A549 (cell line): Measurements from ENCODE around the gene ALOX15B. TPM values are rescaled to one million over a fixed set of nuclear protein-coding genes. Genes with fewer than 3 reads are reported as not detected.
A peak's percentile ranks its signal among the peaks of the same experiment; 100 is the strongest.

Source experiments
- ATAC-seq, 2 experiments: fragments of 200-7000 bp in 1 of 2; fragments of >200 bp in 1 of 2; cut with Nextera tagmentation in 1 of 2; cut with Tn5 transposase in 1 of 2; 3 replicates each; pipeline versions ENCODE4 v1.8.0 to v1.9.1; 2018 to 2020; ENCODE audit warnings: mild to moderate bottlenecking in 1 of 2, moderate library complexity in 1 of 2
- CTCF ChIA-PET: fragments of 300-600 bp; sonication (Branson Sonifier 250); formaldehyde crosslinking; extraction: SDS; loops from one replicate; lab custom pipeline; 2021; ENCODE audit warnings: antibody characterized with exemption, inconsistent platforms; lab: Yijun Ruan, JAX
- POLR2A ChIA-PET: fragments of 350-600 bp; formaldehyde crosslinking; extraction: SDS; loops from one replicate; lab custom pipeline; 2021; ENCODE audit warnings: antibody characterized with exemption, inconsistent platforms; lab: Yijun Ruan, JAX
- DNase-seq, 2 experiments: peaks; one replicate each; pipeline versions ENCODE4 v3.0.0 to v3.0.0-alpha.2; 2011 to 2016; ENCODE audit warnings: low read depth in 1 of 2, low spot score in 1 of 2
- FAIRE-seq: peaks from 2 replicates; lab custom pipeline; 2011; peaks lifted over from hg19 to GRCh38; lab: Jason Lieb, UNC
- H3K27ac ChIP-seq, 2 experiments: fragments of >200 bp; sonication (Bioruptor Twin); formaldehyde crosslinking; 3 replicates each; pipeline ENCODE4 v1.5.1; 2016 to 2017
- H3K4me1 ChIP-seq: fragments of >200 bp; sonication (Bioruptor Twin); formaldehyde crosslinking; 3 replicates; pipeline ENCODE4 v1.6.1; 2016
- H3K4me2 ChIP-seq: fragments of >200 bp; sonication (Bioruptor Twin); formaldehyde crosslinking; 3 replicates; pipeline ENCODE4 v1.6.1; 2016
- H3K4me3 ChIP-seq: fragments of >200 bp; sonication (Bioruptor Twin); formaldehyde crosslinking; 3 replicates; pipeline ENCODE4 v1.5.1; 2016
- H3K9me3 ChIP-seq: fragments of >200 bp; sonication (Bioruptor Twin); formaldehyde crosslinking; 3 replicates; pipeline ENCODE4 v1.6.1; 2016
- CBX8 ChIP-seq: fragments of 200-600 bp; sonication (generic); IDR thresholded peaks from 2 replicates; pipeline ENCODE4 v1.6.1; 2016
- CTCF ChIP-seq: fragments of >200 bp; sonication (Bioruptor Twin); formaldehyde crosslinking; IDR thresholded peaks from 3 replicates; pipeline ENCODE4 v1.5.1; 2016
- FOSB ChIP-seq: fragments of 250-450 bp; sonication (Bioruptor Pico); IDR thresholded peaks from 2 replicates; pipeline ENCODE4 v1.5.0; 2020; ENCODE audit warnings: mild to moderate bottlenecking, moderate library complexity
- FOXS1 ChIP-seq: fragments of 250-450 bp; sonication (Bioruptor Pico); IDR thresholded peaks from 2 replicates; pipeline ENCODE4 v1.5.0; 2020; ENCODE audit warnings: mild to moderate bottlenecking, moderate library complexity
- HES2 ChIP-seq: fragments of >200 bp; sonication (Bioruptor Twin); formaldehyde crosslinking; IDR thresholded peaks from 2 replicates; pipeline ENCODE4 v1.6.1; 2016
- HEYL ChIP-seq: fragments of 250-450 bp; sonication (Bioruptor Pico); IDR thresholded peaks from 2 replicates; pipeline ENCODE4 v1.8.0; 2021; ENCODE audit warnings: mild to moderate bottlenecking, moderate library complexity
- HOXA7 ChIP-seq: fragments of 250-450 bp; sonication (Bioruptor Pico); IDR thresholded peaks from 2 replicates; pipeline ENCODE4 v1.5.0; 2020; ENCODE audit warnings: mild to moderate bottlenecking, moderate library complexity
- HOXB13 ChIP-seq: fragments of 250-450 bp; sonication (Bioruptor Pico); IDR thresholded peaks from 2 replicates; pipeline ENCODE4 v1.5.0; 2020; ENCODE audit warnings: low read depth, mild to moderate bottlenecking, moderate library complexity
- JUNB ChIP-seq: fragments of >200 bp; sonication (Bioruptor Twin); formaldehyde crosslinking; IDR thresholded peaks from 2 replicates; pipeline ENCODE4 v1.6.1; 2016
- KDM1A ChIP-seq: fragments of 200-600 bp; sonication (generic); IDR thresholded peaks from 2 replicates; pipeline ENCODE4 v1.6.1; 2016; ENCODE audit warnings: low read depth, mild to moderate bottlenecking
- MAZ ChIP-seq: fragments of 150-350 bp; IDR thresholded peaks from 2 replicates; pipeline ENCODE4 v1.6.1; 2014; ENCODE audit warnings: antibody characterized with exemption, low read depth, low read length, borderline replicate concordance
- NPAS2 ChIP-seq: fragments of 250-450 bp; sonication (Bioruptor Pico); IDR thresholded peaks from 2 replicates; pipeline ENCODE4 v1.8.0; 2022; ENCODE audit warnings: mild to moderate bottlenecking, moderate library complexity, borderline replicate concordance
- PHF8 ChIP-seq: fragments of 200-600 bp; sonication (generic); IDR thresholded peaks from 2 replicates; pipeline ENCODE4 v1.6.1; 2016; ENCODE audit warnings: low read depth, mild to moderate bottlenecking, antibody characterized with exemption, moderate library complexity, borderline replicate concordance
- POLR2AphosphoS2 ChIP-seq: conservative IDR thresholded peaks from 2 replicates; pipeline ENCODE4 v1.6.1; 2012; ENCODE audit warnings: low read length, improper control_type of control experiment, inconsistent platforms
- RAD21 ChIP-seq, 2 experiments: fragments of >200 bp in 1 of 2; sonication (Bioruptor Twin) in 1 of 2; formaldehyde crosslinking in 1 of 2; IDR thresholded peaks in 1 of 2; conservative IDR thresholded peaks in 1 of 2; 2 replicates in 1 of 2; 3 replicates in 1 of 2; pipeline ENCODE4 v1.6.1; 2012 to 2018; ENCODE audit warnings: inconsistent platforms in 1 of 2
- RARB ChIP-seq: fragments of 250-450 bp; sonication (Bioruptor Pico); IDR thresholded peaks from 2 replicates; pipeline ENCODE4 v1.8.0; 2021; ENCODE audit warnings: mild to moderate bottlenecking, moderate library complexity
- REST ChIP-seq: fragments of 200-600 bp; sonication (generic); IDR thresholded peaks from 2 replicates; pipeline ENCODE4 v1.6.1; 2016; ENCODE audit warnings: antibody characterized with exemption, mild to moderate bottlenecking, moderate library complexity
- SMC3 ChIP-seq: fragments of >200 bp; sonication (Bioruptor Twin); formaldehyde crosslinking; IDR thresholded peaks from 3 replicates; pipeline ENCODE4 v1.6.1; 2018; ENCODE audit warnings: inconsistent platforms
- ZFP36 ChIP-seq: fragments of 450-650 bp; IDR thresholded peaks from 2 replicates; pipeline ENCODE4 v1.6.1; 2014; ENCODE audit warnings: borderline replicate concordance; ENCODE audit not compliant: partially characterized antibody
- ZNF302 ChIP-seq: fragments of 250-450 bp; sonication (Bioruptor Pico); IDR thresholded peaks from 2 replicates; pipeline ENCODE4 v1.9.0; 2021; ENCODE audit warnings: inconsistent platforms, mild to moderate bottlenecking, moderate library complexity
- ZSCAN20 ChIP-seq: fragments of 250-450 bp; sonication (Bioruptor Pico); IDR thresholded peaks from 2 replicates; pipeline ENCODE4 v1.8.0; 2022; ENCODE audit warnings: mild to moderate bottlenecking, moderate library complexity
- WGBS: methylation state at CpG from one replicate; pipeline ENCODE4 v1.1.6; 2017; ENCODE audit errors: missing lambda C conversion rate; 5-methylcytosine and 5-hydroxymethylcytosine counted together
- polyA plus RNA-seq, 4 experiments: library from polyadenylated mRNA; depleted of rRNA in 3 of 4; stranded (reverse); fragments of >200 nt; fragmentation: RNase III in 1 of 4; extraction: RNeasy Plus Mini Kit Qiagen cat#74134 plus additional on column Dnase treatment in 1 of 4; gene quantifications; 2 replicates in 3 of 4; 3 replicates in 1 of 4; pipeline ENCODE4 v1.2.3, GENCODE V29; 2011 to 2017
- TF ChIP-seq, protein P1 (sequence below): fragments of 150-350 bp; IDR thresholded peaks from 2 replicates; pipeline ENCODE4 v1.6.1; 2014; ENCODE audit warnings: low read depth, mild to moderate bottlenecking, low read length
- TF ChIP-seq, protein P2 (sequence below): IDR thresholded peaks from 2 replicates; pipeline ENCODE4 v1.6.1; 2012; ENCODE audit warnings: low read depth, borderline replicate concordance
- TF ChIP-seq, protein P3 (sequence below): fragments of >200 bp; sonication (Bioruptor Twin); formaldehyde crosslinking; IDR thresholded peaks from 3 replicates; pipeline ENCODE4 v1.6.1; 2016
- TF ChIP-seq, protein P4 (sequence below): fragments of 250-450 bp; sonication (Bioruptor Pico); IDR thresholded peaks from 2 replicates; pipeline ENCODE4 v1.5.0; 2020; ENCODE audit warnings: low read depth, mild to moderate bottlenecking, moderate library complexity
- TF ChIP-seq, protein P5 (sequence below): fragments of 450-650 bp; IDR thresholded peaks from 2 replicates; pipeline ENCODE4 v1.6.1; 2014; ENCODE audit warnings: antibody characterized with exemption

Gene ALOX15B
- polyA plus RNA-seq, 2 of the 4 experiments (the other 2 are of a cell fraction): not detected

GRCh38 chr17:8031261-8031661 lies 7.6 kb upstream of the ALOX15B start:
- TF ChIP-seq FOSB (CRISPR knock-in tag) (no peak), FOXS1 (no peak), ZSCAN20 (CRISPR knock-in tag) (no peak), JUNB (no peak), SMC3 (no peak), ZNF302 (CRISPR knock-in tag) (no peak), HEYL (no peak), PHF8 (no peak), ZFP36 (no peak), KDM1A (no peak), HOXB13 (CRISPR knock-in tag) (no peak), HES2 (no peak), NPAS2 (no peak)
- TF ChIP-seq, protein P1, sequence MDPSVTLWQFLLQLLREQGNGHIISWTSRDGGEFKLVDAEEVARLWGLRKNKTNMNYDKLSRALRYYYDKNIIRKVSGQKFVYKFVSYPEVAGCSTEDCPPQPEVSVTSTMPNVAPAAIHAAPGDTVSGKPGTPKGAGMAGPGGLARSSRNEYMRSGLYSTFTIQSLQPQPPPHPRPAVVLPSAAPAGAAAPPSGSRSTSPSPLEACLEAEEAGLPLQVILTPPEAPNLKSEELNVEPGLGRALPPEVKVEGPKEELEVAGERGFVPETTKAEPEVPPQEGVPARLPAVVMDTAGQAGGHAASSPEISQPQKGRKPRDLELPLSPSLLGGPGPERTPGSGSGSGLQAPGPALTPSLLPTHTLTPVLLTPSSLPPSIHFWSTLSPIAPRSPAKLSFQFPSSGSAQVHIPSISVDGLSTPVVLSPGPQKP: no peak
- TF ChIP-seq, protein P2, sequence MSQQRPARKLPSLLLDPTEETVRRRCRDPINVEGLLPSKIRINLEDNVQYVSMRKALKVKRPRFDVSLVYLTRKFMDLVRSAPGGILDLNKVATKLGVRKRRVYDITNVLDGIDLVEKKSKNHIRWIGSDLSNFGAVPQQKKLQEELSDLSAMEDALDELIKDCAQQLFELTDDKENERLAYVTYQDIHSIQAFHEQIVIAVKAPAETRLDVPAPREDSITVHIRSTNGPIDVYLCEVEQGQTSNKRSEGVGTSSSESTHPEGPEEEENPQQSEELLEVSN: no peak
- TF ChIP-seq, protein P3, sequence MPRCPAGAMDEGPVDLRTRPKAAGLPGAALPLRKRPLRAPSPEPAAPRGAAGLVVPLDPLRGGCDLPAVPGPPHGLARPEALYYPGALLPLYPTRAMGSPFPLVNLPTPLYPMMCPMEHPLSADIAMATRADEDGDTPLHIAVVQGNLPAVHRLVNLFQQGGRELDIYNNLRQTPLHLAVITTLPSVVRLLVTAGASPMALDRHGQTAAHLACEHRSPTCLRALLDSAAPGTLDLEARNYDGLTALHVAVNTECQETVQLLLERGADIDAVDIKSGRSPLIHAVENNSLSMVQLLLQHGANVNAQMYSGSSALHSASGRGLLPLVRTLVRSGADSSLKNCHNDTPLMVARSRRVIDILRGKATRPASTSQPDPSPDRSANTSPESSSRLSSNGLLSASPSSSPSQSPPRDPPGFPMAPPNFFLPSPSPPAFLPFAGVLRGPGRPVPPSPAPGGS: no peak
- TF ChIP-seq, protein P4, sequence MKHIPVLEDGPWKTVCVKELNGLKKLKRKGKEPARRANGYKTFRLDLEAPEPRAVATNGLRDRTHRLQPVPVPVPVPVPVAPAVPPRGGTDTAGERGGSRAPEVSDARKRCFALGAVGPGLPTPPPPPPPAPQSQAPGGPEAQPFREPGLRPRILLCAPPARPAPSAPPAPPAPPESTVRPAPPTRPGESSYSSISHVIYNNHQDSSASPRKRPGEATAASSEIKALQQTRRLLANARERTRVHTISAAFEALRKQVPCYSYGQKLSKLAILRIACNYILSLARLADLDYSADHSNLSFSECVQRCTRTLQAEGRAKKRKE (CRISPR knock-in tag): no peak
- Histone ChIP-seq H3K4me1 (peaks cover 7% of the 10 kb centered on the region; the same call in 2 of the 3 replicates), H3K4me2 (no peak overlapping the region), H3K4me3 (no peak overlapping the region), H3K27ac (no peak overlapping the region), H3K9me3 (0 out of 3 replicates have a peak, but pooled peaks cover 2% of the 10 kb centered on the region)
- DNase-seq: no peak
- 78% methylated on average over 6 of the region's 6 CpGs for WGBS
- ATAC-seq: no peak
- ChIA-PET POLR2A (no interaction called here), CTCF (interaction anchor here (0.9 to 10.2 kb wide), 10 partner anchors 9 to 118 kb away, joined by 3 to 105 read pairs (median 6); no protein-coding TSS in a partner anchor)
- FAIRE-seq: no peak

DNA sequence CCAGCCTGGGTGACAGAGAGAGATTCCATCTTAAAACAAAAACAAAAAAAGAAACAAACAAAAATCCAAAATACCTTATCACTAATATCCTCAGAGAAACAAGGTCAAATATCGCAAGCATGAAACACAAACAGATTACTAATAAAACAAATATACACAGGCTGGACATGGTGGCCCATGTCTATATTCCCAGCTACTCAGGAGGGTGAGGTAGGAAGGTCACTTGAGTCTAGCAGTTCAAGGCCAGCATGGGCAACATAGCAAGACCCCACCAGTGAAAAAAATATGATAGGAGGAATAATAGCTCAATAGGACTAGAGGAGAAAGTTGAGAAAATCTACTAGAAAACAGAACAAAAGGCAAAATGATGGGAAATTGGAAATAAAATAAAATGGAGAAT lies 6.9 kb upstream of the ALOX15B start:
- TF ChIP-seq FOXS1 (no peak), JUNB (no peak), CBX8 (no peak), RARB (CRISPR knock-in tag) (no peak), CTCF (no peak), RAD21 (conservative IDR thresholded peaks at IDR 0.05 in 1 of 2, IDR thresholded peaks at IDR 0.05 in 1 of 2) (no peak), HOXA7 (CRISPR knock-in tag) (no peak), MAZ (no peak), PHF8 (no peak), REST (no peak), POLR2AphosphoS2 (no peak)
- TF ChIP-seq, protein P5, sequence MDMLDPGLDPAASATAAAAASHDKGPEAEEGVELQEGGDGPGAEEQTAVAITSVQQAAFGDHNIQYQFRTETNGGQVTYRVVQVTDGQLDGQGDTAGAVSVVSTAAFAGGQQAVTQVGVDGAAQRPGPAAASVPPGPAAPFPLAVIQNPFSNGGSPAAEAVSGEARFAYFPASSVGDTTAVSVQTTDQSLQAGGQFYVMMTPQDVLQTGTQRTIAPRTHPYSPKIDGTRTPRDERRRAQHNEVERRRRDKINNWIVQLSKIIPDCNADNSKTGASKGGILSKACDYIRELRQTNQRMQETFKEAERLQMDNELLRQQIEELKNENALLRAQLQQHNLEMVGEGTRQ: no peak
- no peak overlapping the region for H3K27ac ChIP-seq
- CTCF ChIA-PET: interaction anchor here (1.1 to 10.2 kb wide), 12 partner anchors 9 to 169 kb away, joined by 3 to 105 read pairs (median 5); no protein-coding TSS in a partner anchor
- WGBS: 17% methylated on average over 1 of the region's 1 CpG
- DNase-seq: peak in 1 of 2 experiments; percentile 24
- no peak overlapping the region for H3K4me3 ChIP-seq
- FAIRE-seq: no peak
- H3K9me3 ChIP-seq: 0 out of 3 replicates have a peak, but pooled peaks cover 2% of the 10 kb centered on the region
- no peak overlapping the region for H3K4me2 ChIP-seq
- POLR2A ChIA-PET: no interaction called here
- no peak for ATAC-seq
- peaks cover 7% of the 10 kb centered on the region; the same call in 2 of the 3 replicates for H3K4me1 ChIP-seq
